Fibroblast of mammary gland (primary cell): ENCODE results near the gene WDR20.

ENCODE experiments used
- DNase-seq: peaks from one replicate; pipeline ENCODE4 v3.0.0-alpha.2; 2010; ENCODE audit warnings: low read depth
- H3K4me3 ChIP-seq: 2 replicates; pipeline ENCODE4 v1.5.1; 2011; ENCODE audit warnings: low read depth, mild to moderate bottlenecking, low read length, moderate library complexity; ENCODE audit not compliant: control insufficient read depth
- TF ChIP-seq, protein P1 (sequence below): conservative IDR thresholded peaks from 2 replicates; pipeline ENCODE4 v1.5.1; 2011; ENCODE audit warnings: low read depth, low read length, inconsistent platforms; ENCODE audit not compliant: control insufficient read depth, insufficient read depth

WDR20 gene

DNA sequence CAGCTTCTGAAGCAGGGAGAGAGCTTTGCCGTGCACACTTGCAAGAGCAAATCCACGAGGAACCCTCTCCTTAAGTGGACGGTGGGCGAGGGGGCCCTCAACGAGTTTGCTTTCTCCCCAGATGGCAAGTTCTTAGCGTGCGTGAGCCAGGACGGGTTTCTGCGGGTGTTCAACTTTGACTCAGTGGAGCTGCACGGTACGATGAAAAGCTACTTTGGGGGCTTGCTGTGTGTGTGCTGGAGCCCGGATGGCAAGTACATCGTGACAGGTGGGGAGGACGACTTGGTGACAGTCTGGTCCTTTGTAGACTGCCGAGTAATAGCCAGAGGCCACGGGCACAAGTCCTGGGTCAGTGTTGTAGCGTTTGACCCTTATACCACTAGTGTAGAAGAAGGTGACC, 69.0 kb downstream of the WDR20 start:
- TF ChIP-seq, protein P1, sequence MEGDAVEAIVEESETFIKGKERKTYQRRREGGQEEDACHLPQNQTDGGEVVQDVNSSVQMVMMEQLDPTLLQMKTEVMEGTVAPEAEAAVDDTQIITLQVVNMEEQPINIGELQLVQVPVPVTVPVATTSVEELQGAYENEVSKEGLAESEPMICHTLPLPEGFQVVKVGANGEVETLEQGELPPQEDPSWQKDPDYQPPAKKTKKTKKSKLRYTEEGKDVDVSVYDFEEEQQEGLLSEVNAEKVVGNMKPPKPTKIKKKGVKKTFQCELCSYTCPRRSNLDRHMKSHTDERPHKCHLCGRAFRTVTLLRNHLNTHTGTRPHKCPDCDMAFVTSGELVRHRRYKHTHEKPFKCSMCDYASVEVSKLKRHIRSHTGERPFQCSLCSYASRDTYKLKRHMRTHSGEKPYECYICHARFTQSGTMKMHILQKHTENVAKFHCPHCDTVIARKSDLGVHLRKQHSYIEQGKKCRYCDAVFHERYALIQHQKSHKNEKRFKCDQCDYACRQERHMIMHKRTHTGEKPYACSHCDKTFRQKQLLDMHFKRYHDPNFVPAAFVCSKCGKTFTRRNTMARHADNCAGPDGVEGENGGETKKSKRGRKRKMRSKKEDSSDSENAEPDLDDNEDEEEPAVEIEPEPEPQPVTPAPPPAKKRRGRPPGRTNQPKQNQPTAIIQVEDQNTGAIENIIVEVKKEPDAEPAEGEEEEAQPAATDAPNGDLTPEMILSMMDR: no peak
- no peak overlapping the region for H3K4me3 ChIP-seq
- DNase-seq: no peak

GRCh38 chr14:102209224-102209966, 69.7 kb downstream of the WDR20 start:
- peak; percentile 34 for DNase-seq
- TF ChIP-seq, protein P1: peak; percentile 25
- no peak overlapping the region for H3K4me3 ChIP-seq

- no peak for DNase-seq
- no peak overlapping the region for H3K4me3 ChIP-seq
- TF ChIP-seq, protein P1: no peak
These were observed 70.8 kb downstream of the WDR20 start for GRCh38 chr14:102210421-102211042.

- TF ChIP-seq, protein P1: no peak
- no peak overlapping the region for H3K4me3 ChIP-seq
- no peak for DNase-seq
These were observed 71.5 kb downstream of the WDR20 start for GRCh38 chr14:102211240-102211639.

GRCh38 chr14:102212356-102212755, 72.7 kb downstream of the WDR20 start:
- TF ChIP-seq, protein P1: no peak
- DNase-seq: no peak
- H3K4me3 ChIP-seq: no peak overlapping the region

- H3K4me3 ChIP-seq: no peak overlapping the region
- DNase-seq: no peak
- TF ChIP-seq, protein P1: no peak
These were observed 73.1 kb downstream of the WDR20 start for GRCh38 chr14:102212845-102213244.
